Measurements from ENCODE around the gene UBE3D. TPM values are rescaled to one million over a fixed set of nuclear protein-coding genes. Genes with fewer than 3 reads are reported as not detected.
"Not testable (repeated sequence)": the region's sequence is repeated elsewhere in the genome, so short reads cannot be mapped to it uniquely, and the experiment has no call there.

Gene UBE3D
- total and polyA plus RNA-seq, 12 donors = 1.9 to 4.6 (median 2.6) TPM

DNA sequence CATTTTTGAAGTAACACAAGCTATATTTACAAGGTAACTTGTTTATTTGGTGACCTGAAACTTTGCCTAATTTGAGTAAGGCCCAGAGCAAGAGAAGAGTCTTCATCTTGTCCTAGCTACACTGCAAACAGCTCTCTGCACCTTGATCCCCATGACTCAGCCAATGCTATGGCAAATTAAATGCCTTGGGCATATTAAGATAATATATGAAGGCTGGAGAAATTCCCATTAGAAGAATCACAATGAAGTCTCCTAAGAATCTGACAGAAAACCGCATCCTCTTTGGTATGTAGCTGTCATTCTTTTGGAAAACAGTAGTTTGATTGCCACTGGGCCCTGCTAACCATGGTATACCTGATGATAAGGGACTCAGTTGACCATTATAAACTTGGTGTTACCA is 204.5 kb downstream of the UBE3D start:
- intact Hi-C loops (cut with DNase I) = no loop called here
- ATAC-seq (no peak), DNase-seq (no peak)
- 77 to 84% methylated on average over 1 of the region's 1 CpG for WGBS, 2 donors
- H3K4me1 ChIP-seq = no peaks in the 10 kb centered on the region
- no peaks in the 10 kb centered on the region for H3K27me3 ChIP-seq
- TF ChIP-seq, protein P1, sequence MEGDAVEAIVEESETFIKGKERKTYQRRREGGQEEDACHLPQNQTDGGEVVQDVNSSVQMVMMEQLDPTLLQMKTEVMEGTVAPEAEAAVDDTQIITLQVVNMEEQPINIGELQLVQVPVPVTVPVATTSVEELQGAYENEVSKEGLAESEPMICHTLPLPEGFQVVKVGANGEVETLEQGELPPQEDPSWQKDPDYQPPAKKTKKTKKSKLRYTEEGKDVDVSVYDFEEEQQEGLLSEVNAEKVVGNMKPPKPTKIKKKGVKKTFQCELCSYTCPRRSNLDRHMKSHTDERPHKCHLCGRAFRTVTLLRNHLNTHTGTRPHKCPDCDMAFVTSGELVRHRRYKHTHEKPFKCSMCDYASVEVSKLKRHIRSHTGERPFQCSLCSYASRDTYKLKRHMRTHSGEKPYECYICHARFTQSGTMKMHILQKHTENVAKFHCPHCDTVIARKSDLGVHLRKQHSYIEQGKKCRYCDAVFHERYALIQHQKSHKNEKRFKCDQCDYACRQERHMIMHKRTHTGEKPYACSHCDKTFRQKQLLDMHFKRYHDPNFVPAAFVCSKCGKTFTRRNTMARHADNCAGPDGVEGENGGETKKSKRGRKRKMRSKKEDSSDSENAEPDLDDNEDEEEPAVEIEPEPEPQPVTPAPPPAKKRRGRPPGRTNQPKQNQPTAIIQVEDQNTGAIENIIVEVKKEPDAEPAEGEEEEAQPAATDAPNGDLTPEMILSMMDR (IDR thresholded peaks at IDR 0.05) = no peak
- peaks cover 0 to 12% (median 0%) of the 10 kb centered on the region in 11 donors for H3K9me3 ChIP-seq
- no peaks in the 10 kb centered on the region for H3K36me3 ChIP-seq
- no peak overlapping the region for H3K4me3 ChIP-seq
- no peak overlapping the region for H3K27ac ChIP-seq

DNA sequence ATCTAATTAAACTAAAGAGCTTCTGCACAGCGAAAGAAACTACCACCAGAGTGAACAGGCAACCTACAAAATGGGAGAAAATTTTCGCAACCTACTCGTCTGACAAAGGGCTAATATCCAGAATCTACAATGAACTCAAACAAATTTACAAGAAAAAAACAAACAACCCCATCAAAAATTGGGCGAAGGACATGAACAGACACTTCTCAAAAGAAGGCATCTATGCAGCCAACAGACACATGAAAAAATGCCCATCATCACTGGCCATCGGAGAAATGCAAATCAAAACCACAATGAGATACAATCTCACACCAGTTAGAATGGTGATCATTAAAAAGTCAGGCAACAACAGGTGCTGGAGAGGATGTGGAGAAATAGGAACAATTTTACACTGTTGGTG is 209.6 kb downstream of the UBE3D start:
- H3K36me3 ChIP-seq; intact Hi-C loops (cut with DNase I); ATAC-seq; H3K27me3 ChIP-seq; DNase-seq; H3K27ac ChIP-seq; H3K4me3 ChIP-seq; H3K4me1 ChIP-seq: not testable (repeated sequence)
- peaks cover 0 to 38% (median 0%) of the 10 kb centered on the region in 11 donors for H3K9me3 ChIP-seq
- 83 to 85% methylated on average over 5 of the region's 5 CpGs for WGBS, 2 donors

DNA sequence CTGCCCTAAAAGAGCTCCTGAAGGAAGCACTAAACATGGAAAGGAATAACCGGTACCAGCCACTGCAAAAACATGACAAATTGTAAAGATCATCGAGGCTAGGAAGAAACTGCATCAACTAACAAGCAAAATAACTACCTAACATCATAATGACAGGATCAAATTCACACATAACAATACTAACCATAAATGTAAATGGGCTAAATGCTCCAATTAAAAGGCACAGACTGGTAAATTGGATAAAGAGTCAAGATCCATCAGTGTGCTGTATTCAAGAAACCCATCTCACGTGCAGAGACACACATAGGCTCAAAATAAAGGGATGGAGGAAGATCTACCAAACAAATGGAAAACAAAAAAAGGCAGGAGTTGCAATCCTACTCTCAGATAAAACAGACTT is 212.7 kb downstream of the UBE3D start:
- peaks cover 0 to 55% (median 2%) of the 10 kb centered on the region in 11 donors for H3K9me3 ChIP-seq
- H3K36me3 ChIP-seq; H3K27ac ChIP-seq; intact Hi-C loops (cut with DNase I); H3K27me3 ChIP-seq; ATAC-seq; H3K4me3 ChIP-seq; H3K4me1 ChIP-seq; DNase-seq: not testable (repeated sequence)
- 71 to 77% methylated on average over 3 of the region's 3 CpGs for WGBS, 2 donors

DNA sequence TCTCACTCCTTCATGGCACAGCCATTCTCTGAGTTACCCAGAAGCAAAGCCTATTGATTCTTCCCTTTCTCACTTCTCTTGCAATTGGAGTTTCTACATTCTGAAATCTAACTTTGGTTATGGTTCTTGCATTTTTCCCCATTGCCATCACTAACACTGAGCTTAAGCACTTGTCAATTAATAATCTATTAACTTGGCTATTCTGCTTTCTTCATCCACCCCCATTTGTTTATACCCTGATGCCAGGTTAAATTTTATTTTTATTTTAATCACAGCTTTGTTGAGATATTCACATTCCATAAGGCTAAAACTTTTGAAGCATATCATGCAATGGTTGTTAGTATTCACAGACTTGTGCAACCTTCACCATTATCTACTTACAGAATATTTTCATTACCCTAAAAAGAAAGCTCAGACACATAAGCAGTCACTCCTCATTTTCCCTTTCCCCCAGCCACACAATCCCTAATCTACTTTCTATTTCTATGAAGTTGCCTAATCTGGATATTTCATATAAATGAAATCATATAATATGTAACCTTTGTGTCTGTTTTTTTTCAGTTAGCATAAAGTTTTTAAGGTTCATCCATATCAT is 222.3 kb downstream of the UBE3D start:
- Histone ChIP-seq H3K9me3 (peaks cover 0 to 4% (median 0%) of the 10 kb centered on the region in 11 donors), H3K4me1 (no peaks in the 10 kb centered on the region), H3K4me3 (no peak overlapping the region), H3K27me3 (no peaks in the 10 kb centered on the region), H3K36me3 (no peaks in the 10 kb centered on the region), H3K27ac (no peak overlapping the region)
- intact Hi-C loops (cut with DNase I) = no loop called here
- ATAC-seq (no peak), DNase-seq (no peak)
- TF ChIP-seq, protein P1 (IDR thresholded peaks at IDR 0.05) = no peak

DNA sequence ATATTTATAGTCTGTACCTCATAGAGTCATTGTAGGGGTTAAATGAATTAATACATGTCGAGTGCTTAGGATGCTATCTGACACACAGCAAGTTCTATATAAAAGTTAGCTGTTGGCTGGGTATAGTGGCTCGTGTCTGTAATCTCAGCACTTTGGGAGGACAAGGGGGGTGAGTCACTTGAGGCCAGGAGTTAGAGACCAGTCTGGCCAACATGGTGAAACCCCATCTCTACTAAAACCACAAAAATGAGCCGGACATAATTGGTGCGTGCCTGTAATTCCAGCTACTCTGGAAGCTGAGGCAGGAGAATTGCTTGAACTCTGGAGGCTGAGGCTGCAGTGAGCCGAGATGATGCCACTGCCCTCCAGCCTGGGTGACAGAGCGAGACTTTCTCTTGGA is 222.9 kb downstream of the UBE3D start:
- 71 to 76% methylated on average over 6 of the region's 6 CpGs for WGBS, 2 donors
- H3K4me3 ChIP-seq = no peak overlapping the region
- intact Hi-C loops (cut with DNase I) = no loop called here
- no peaks in the 10 kb centered on the region for H3K4me1 ChIP-seq
- H3K36me3 ChIP-seq = no peaks in the 10 kb centered on the region
- ATAC-seq (no peak), DNase-seq (no peak)
- H3K27ac ChIP-seq = no peak overlapping the region
- TF ChIP-seq, protein P1 (IDR thresholded peaks at IDR 0.05) = no peak
- no peaks in the 10 kb centered on the region for H3K27me3 ChIP-seq
- peaks cover 0 to 4% (median 0%) of the 10 kb centered on the region in 11 donors for H3K9me3 ChIP-seq

Other genes starting within 250 kb of the UBE3D start
- 10 to 100 TPM in 9 of 10 donors, 1 to 10 TPM in 1; 10.0 to 26.8 (median 22.2) TPM for gene DOP1A, start 1.8 kb upstream of the UBE3D start, total RNA-seq
- gene DOP1A, start 1.8 kb upstream of the UBE3D start, polyA plus RNA-seq = 1 to 10 TPM; 2.5 to 9.4 TPM
- 10 to 100 TPM; 12.7 to 23.4 (median 17.0) TPM for gene PGM3, start 127.4 kb upstream of the UBE3D start, total RNA-seq
- 10 to 100 TPM in 1 of 2 donors, 1 to 10 TPM in 1; 5.3 to 13.6 TPM for gene PGM3, start 127.4 kb upstream of the UBE3D start, polyA plus RNA-seq
- gene RWDD2A, start 127.5 kb upstream of the UBE3D start, total RNA-seq = 1 to 10 TPM; 2.8 to 4.2 (median 3.4) TPM
- 1 to 10 TPM; 1.9 to 2.5 TPM for gene RWDD2A, start 127.5 kb upstream of the UBE3D start, polyA plus RNA-seq